GM10847 (cell line): ENCODE data around the gene ZNF32.

ENCODE experiments used
- POLR2A ChIP-seq: IDR thresholded peaks from 2 replicates; pipeline ENCODE4 v1.6.1; 2011; ENCODE audit not compliant: insufficient read length; ENCODE audit errors: extremely low read depth

The ZNF32 gene

DNA sequence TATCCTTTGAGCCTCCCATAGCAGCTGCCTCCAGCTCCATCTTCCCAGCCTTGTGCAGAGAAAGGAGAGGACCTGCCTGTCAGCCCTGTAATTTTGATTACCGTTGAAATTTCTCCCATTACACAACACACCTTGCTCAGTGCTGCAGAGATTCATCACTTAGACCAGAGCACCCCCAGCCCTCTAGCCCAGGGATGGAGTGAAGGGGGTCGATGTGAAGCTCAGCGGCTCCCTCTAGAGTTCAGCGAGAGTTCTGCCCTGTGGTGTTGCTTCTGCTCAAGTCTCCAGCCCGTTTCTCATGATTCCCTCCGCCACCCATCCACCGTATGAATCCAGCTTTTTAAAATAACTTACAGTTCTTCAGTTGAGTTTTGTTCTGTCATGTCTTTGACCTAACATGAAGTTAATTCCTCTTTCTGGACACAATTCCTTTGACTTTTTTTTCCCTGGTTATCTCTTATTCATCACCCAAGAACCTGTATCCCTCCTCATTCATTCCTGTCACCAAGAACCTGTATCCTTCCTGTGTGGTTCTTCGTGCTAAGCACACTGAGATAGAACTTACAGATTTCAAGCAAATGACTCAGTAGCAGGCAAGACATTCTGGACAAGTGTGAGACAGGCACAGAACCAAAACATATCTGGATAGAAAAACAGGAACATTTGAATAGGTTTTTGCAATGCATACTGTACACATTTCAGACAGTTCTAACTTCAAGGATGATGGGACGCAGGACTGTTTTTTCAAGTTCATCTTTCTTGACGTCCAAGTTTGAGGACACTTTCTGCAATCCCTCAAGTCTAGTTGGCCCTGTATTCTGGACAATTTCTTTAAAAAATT, 35.0 kb upstream of the ZNF32 start:
- no peak for TF ChIP-seq POLR2A

DNA sequence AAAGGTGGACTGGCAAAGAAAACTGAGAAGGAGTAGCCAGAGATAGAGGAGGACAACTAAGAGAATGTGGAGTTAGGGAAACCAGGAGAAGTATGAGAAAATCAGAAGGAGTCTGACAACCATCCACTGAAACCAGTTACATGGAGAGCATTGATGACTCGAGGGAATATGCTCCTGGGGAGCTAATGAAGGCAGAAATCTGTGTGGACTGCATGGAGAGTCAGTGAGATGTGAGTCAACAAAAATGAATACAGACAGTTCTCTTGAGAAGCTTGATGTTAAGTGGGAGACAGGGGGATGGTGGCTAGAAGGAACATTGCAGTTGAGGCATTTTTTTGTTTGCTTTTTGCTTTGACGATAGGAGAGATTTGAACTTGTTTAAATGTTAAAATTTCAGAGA, 34.3 kb upstream of the ZNF32 start:
- no peak for TF ChIP-seq POLR2A

DNA sequence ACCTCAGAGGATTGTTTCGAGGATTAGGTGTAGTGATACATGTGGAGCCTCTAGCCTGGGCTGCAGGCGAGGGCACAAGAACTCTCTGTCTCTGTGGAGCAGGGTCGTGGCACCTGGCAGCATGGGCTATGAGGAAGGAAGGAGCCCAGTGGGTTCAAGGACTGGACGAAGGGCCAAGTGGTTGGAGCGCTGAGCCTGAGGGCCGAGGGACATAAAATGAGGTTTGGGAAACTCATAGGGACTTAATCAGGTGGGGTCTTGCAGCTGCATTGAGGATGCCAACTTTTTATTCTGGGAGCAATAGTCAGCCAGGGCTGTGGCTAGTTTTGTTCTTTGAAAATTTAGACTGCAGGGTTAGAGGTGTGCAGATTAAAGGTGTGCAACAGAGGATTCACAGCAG, 33.0 kb upstream of the ZNF32 start:
- no peak for TF ChIP-seq POLR2A

DNA sequence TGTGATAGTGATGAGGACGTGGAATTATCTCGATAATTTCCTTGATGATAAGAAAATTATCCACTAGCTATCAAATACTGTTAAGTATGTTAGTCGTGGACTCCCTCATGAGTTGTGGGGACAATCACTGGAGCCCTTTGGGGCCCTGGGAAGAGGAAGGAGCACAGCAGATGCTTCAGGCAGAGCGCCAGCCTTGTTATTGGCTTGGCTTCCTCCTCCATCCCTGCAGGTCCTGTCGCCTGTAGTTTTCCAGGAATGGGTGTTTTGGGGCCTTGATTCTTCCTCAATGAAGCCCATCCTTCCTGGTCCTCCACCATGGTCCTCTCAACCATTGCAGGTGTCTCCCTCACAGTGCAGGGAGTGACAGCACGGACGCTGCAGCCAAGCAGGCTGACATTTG, 32.5 kb upstream of the ZNF32 start:
- no peak for TF ChIP-seq POLR2A

DNA sequence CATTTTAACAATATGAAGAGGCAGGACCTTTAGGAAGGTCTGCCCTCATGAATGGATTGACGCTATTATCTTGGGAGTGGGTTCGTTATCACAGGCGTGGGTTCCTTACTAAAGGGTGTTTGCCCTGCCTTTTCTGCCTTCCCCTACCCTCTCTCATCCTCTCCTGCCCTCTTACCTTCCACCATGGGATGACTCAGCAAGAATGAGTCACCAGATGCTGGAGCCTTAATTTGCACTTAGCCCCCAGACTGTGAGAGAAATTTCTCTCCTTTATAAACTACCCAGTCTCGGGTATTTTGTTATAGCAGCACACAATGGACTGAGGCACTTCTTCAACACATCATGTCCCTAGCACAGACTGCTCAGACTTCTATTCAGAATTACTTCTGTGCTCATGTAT, 31.4 kb upstream of the ZNF32 start:
- no peak for TF ChIP-seq POLR2A

DNA sequence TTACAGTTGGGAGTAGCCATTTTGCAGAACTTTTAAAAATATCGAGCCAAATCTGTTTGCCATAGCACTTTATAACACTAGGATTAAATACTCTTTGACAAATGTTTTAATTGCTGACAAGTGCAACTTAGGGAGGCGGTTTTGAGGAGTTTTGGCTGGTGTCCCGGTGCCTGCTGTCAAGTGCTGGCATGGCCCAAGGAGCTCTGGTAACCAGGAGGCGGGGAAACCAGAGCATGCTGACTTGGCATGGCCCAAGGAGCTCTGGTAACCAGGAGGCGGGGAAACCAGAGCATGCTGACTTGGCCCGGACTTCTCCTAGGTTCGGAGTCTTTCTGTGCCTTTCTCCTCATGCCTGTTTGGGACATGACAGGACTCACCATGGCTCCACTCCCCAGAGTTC, 30.8 kb upstream of the ZNF32 start:
- TF ChIP-seq POLR2A: no peak

DNA sequence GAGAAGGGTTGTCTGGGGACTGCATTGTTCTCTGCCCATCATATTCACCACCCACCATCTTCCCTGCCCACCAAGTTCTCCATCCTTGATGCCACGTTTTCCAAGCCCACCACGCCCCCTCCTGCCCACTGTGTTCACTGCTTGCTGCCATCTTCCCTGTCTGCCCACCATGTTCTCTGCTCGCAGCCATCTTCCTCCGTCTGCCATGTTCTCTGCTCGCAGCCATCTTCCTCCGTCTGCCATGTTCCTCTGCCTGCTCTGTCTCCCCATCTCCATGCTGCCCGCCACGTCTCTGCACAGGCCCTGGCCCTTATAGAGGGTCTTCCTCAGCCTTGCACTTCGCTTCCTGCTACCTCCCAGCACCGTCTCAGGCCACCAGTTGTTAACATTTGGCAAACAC, 30.0 kb upstream of the ZNF32 start:
- TF ChIP-seq POLR2A: no peak

DNA sequence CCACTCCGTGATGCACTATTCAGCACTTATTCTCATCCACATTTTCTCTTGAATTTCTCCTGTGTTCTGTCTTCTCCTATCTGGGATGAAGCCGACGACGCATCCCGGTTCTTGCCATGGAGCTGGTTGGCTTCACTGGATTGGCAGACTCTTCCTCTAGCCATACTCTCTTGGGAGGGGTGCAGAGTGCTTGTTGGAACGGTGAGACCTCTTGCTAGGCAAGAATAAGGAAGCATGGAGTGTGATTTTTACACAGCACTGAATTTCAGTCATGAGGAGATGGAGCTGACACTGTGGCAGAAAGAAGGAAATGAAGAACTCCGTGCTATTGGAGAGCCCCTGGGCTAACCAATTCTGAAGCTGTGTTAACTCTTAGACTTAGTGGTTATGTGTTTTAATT, 28.2 kb upstream of the ZNF32 start:
- no peak for TF ChIP-seq POLR2A

DNA sequence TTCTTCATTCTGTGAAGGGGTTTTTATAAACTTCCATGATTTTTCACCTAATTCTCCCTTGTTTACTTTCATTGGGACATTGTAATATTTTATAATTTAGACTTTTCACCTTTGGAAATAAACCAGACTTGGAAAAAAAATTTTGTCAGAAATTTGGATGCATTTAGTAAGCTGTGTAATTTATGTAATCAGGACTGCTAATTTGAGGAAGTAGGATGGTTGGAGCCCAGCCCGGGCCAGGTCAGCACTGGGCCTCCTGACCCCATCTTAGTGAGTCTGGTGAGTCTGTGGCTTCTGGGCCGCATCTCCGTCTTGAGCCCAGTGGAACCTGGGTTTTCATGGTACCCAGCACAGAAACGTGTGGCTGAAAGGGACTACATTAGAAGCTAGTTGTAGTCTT, 27.6 kb upstream of the ZNF32 start:
- TF ChIP-seq POLR2A: no peak

DNA sequence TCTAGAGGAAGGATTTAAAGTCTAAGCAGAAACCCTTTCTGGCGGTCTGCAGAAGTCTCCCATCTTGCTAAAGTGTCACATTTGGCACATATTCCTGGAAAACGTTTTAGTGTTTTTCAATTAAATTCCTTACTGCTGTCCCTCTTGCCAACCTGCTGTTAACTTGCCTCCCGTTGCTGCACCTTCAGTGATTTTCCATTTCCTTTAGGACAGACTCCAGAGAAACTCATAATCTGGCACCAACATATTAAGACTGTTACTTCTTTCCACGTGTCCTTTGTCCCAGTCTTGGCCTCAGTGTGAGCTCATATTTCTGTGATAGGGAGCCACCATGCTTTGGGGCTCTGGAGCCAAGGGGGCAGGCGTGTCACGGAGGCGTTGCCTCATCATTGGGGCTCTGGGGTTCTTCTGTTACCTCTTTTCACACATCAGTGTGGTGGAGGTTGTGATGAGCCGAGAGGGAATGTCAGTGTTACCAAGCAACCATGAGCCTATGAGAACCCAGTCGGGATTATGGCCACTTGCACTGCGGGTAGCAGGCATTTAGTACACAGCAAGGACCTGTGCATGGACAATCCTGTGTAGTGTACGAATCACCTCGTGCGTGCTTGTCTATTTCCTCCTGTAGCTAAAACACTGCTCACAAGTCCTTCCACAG, 26.0 kb upstream of the ZNF32 start:
- no peak for TF ChIP-seq POLR2A

DNA sequence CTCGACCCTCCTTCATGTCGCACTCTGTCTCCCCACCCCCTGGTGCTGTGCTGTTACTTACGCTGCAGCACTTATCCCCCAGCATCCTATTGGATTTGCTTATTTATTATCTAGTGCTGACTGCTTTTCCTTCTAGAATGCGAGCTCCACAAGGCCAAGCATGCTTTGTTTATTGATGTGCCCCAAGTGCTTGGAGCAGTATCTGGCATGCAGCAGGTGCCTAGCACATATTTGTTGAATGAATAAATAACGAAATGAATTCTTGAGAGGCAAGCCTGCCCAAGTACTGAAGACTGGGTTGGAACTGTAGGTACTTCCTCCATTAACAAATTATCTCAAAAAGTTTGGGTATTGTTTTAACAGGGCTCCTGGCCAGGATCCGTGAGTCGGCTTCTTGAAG, 24.8 kb upstream of the ZNF32 start:
- no peak for TF ChIP-seq POLR2A

DNA sequence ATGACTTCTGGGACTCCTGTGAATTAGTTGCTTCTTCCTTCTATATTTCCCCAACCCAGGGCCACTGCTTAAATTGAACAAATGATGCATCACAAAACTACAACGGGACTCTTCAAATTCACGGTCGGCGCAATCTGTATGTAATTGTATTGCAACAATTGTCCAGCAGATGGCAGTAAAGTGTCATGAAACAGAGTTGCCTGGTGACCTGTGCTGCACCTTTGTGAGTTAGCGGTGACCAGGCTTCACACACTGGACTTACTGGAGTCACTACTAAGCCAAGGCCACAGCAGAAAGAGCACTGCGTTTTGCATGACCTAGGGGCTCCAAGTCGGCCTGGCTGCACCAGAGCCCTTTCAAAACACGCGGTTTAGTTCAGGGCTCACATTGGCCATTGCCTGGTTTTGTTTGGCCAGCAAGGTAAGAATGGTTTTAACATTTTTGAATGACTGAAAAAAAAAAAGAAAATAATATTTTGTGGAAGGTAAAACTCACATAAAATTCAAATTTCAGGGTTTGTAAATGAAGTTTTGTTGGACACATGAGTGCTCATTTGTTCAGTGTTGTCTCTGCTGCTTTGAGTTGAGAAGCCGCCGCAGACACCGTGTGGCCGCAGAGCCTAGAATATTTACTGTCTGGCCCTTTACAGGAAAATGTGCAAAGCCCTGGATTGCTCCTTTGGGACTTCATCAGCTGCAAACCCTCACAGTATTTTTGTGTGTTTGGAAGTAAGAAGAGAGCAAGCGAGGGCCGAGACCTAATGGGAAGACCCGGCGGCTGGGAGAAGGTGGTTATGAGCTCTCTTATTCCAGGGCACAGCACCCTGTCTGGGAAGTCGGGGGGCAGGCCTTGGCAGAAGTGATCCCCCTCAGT, 23.2 kb upstream of the ZNF32 start:
- no peak for TF ChIP-seq POLR2A

DNA sequence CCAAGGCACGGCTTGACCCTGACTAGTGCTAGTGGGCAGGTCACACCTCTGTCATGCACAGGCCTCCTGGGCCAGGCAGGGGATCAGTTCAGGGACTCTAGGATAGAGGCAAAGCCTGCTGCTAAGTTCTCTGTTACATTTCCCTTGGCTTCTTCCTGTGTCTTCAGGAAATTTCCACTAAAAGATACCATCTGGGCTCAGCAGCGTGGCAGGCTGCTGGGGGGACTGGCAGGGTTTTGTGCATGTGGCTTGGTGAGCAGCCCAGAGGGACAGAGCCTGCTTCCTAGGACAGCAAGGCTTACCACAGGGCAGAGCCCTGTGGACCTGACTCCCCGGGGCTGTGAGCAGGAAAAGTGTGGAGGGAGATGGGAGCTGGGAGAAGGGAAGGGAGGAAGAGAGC, 20.7 kb upstream of the ZNF32 start:
- TF ChIP-seq POLR2A: no peak

DNA sequence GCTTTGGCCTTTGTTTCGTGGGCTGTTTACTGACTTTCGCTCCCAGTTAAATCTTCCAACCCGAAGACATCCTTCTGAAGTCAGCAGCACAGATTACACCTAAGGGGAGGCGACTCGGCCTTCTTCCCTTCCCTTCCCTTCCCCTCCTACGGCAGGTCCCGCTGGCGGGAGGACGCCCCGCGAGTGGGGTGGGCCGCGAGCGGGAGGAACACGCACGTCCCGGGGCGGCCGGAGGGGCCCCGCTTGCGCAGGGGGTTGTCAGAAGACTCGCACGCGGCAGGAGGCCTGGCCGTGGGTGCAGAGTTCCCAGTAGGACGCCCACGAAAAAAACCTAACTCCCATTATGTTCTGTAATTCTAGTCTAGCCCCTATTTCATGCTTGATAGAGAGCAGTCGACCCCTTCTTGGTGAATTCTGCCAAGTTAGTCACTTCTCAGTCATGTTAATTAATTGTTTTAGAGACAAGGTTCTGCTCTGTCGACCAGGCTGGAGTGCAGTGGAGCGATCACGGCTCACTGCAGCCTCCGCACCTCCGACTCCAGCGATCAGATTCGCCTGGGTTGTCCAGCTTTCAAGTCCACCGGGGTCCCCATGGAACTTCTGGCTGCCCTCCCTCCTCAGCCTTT, 19.2 kb upstream of the ZNF32 start:
- no peak for TF ChIP-seq POLR2A

DNA sequence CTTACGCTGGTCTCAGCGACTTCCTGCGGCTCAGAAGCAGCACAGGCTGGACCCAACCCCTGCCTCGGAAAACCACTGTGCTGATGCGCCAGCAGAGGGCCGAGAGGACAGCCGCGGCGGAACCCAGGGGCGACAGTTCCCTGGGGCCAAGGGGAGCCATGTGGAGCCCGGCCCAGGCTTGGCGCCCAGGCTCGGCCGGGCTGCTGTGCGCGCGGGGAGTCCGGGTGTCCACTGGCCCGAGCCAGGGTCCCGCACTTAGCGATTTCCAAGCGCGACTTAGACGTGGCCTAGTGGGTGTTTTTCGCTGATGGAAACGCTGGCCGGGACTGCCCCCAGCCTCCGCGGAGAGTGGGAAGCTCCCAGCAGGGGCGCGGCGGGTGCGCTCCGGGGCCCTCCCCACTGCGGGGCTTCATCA, 18.6 kb upstream of the ZNF32 start:
- TF ChIP-seq POLR2A: no peak
